DMS53 treated with DMSO at 0.1 percent for 48 hours (cell line): ENCODE data around the gene RNF39.
"Not testable (repeated sequence)": the region's sequence is repeated elsewhere in the genome, so short reads cannot be mapped to it uniquely, and the experiment has no call there.

ENCODE experiments used
- DNase-seq: peaks from one replicate; lab custom pipeline; 2025; ENCODE audit not compliant: unreplicated experiment; lab: John Stamatoyannopoulos, UW

Gene RNF39

DNA sequence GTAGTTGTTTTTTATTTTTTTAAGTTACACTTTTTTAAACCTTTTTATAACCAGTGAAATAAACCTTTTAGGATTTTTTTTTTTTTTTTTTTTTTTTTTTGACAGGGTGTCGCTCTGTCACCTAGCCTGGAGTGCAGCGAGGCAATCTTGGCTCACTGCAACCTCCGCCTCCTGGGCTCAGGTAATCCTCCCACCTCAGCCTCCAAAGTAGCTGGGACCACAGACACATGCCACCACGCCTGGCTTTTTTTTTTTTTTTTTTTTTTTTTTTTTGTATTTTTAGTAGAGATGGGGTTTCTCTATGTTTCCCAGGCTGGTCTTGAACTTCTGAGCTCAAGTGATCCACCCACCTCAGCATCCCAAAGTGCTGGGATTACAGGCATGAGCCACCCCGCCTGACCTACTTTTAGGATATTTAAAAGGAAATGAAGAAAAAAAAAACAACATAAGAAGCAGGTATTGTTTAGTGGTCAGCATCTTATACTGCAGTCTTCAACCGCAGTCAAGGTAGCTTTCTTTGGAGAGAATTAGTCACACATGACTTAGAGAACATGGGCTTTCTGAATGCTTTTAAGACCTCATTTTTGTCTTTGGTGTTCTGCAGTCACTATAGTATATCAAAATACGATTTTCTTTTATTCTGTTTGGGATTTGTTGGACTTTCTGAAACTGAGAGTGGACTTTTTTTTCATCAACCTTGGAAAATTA is 12.9 kb downstream of the RNF39 start:
- DNase-seq: no peak

DNA sequence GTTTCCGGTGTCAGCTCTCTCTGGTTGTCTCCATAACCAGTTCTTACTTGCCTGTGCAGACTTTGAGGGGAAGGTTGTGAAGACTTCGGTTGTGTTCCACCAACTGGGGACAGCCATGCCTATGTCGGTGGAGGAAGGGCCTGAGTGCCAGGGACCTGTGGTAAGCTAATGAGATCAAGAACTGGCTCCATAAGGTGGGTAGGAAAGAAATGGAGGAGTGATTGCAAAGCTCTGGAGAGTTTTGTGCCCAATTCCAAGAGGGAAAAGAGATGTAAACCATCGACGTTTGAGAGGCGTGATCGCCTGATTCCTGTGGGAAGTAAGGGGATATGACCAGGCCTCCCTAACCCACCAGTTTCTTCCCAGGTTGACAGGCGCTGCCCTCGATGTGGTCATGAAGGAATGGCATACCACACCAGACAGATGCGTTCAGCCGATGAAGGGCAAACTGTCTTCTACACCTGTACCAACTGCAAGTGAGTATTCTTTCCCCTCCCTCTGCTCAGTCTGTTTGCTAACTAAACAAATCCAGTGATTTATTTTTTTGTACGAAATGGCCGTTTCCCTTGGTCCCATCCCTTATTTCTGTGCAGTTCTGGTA is 13.6 kb downstream of the RNF39 start:
- no peak for DNase-seq

DNA sequence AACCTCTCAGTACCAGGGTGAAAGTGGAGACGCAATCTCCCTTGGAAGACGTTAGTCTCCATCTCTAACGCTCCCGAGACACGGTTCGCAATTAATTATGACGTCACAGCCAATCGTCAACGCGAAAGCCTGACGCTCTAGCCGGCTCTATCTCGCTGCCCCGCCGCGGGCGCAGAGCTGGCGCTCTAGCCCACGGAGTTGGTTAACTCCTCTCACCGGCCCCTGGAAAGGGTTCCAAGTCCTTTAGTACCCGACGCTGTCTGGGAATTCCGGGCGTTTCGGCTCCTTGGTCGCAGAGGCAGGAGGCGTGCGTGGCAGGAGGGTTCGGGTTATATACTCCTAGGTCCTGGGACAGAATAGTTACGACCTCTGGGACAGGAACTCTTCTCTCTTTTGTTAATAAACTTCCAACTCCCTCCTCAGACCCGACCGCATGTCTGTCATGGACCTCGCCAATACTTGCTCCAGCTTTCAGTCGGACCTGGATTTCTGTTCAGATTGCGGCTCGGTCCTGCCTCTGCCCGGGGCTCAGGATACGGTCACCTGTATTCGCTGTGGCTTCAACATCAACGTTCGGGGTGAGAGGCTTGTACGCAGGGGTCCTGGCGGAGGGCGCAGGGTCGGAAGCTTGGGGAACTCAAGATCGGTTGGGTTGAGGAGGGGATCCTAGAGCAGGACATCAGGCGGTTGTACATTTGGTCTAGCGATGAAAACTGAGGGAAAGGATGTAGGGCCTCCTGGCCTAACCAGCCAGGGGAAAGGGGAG is 14.3 kb downstream of the RNF39 start, which contains the start of gene POLR1H:
Gene POLR1H, plus strand, starts transcription at position 174 of the 766 bp plus-strand sequence. Its CDS starts 260 bp downstream, at position 434.
- DNase-seq: peak; percentile 91

- no peak for DNase-seq
Observed at GRCh38 chr6:30060606-30061091, 14.9 kb downstream of the RNF39 start.

GRCh38 chr6:30055513-30055912 is 20.1 kb downstream of the RNF39 start:
- no peak for DNase-seq

DNA sequence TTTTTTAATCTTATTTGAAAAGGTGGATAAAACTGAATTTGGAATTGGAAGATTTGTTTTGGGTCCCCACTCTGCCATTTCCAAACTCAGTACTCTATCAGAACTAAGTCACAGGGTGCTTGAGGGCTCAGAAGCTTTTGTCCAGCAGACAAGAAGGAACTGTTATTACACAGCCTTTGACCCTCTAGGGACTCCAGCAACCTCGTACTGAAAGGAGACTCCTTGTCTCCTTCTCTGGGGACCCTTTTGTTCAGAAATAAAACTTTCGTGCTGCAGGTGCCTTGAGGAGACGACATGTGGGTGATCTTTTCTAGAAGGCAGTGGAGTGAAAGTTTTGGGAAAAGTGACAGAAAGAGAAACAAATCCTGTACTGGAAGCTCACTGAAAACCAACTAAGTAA is 21.9 kb downstream of the RNF39 start:
- no peak for DNase-seq

DNA sequence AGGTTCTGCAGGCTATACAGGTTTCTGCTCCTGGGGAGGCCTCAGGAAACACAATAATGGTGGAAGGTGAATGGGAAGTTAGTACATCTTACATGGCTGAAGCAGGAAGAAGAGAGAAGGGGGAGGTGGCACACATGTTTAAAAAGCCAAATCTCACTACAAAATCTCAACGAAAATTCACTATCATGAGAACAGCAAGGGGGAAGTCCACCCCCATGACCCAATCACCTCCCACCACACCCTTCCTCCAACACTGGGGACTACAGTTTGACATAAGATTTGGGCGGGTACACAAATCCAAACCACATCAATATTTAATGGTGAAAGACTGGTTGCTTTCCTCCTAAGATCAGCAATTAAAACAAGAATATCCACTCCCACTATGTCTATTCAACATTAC is 28.3 kb downstream of the RNF39 start:
- no peak for DNase-seq

GRCh38 chr6:30044630-30045029 is 30.9 kb downstream of the RNF39 start:
- no peak for DNase-seq

GRCh38 chr6:30043744-30044143 is 31.8 kb downstream of the RNF39 start:
- DNase-seq: no peak

- DNase-seq: no peak
Observed at GRCh38 chr6:30042914-30043313, 32.7 kb downstream of the RNF39 start.

DNA sequence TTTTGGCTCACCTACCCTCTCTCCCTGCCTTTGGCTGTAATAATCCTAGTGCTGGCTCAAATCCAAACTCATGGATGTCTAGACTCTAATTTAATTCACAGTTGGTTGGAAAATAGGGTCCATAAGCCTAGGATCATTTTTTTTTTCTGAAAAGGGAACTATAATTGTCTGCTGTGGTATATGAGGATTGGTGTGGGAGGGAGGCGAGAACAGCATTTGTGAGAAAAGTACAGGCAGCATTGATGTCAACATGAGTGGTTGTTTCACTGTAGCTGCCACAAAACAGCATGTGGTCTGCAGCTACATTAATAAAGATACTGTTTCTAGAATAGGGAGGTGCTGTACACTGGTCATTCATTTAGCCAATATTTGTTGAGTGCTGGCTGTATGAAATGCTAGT is 33.1 kb downstream of the RNF39 start:
- DNase-seq: no peak

GRCh38 chr6:30041821-30042220 is 33.7 kb downstream of the RNF39 start:
- no peak for DNase-seq

DNA sequence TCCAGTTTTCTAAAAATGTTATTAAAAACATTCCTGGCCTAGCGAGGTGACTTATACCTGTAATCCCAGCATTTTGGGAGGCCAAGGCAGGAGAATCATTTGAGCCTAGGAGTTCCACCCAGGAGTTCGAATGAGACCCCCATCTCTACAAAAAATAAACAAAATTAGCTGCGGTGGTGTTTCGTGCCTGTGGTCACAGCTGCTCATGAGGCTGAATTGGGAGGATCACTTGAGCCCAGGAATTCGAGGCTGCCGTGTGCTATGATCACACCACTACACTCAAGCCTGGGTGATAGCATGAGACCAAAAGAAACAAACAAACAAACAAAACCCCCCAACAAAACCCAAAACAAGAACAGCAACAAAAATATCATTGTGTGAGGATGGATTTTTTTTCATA is 34.3 kb downstream of the RNF39 start:
- DNase-seq: no peak

GRCh38 chr6:30037182-30037788 is 38.3 kb downstream of the RNF39 start:
- no peak for DNase-seq

DNA sequence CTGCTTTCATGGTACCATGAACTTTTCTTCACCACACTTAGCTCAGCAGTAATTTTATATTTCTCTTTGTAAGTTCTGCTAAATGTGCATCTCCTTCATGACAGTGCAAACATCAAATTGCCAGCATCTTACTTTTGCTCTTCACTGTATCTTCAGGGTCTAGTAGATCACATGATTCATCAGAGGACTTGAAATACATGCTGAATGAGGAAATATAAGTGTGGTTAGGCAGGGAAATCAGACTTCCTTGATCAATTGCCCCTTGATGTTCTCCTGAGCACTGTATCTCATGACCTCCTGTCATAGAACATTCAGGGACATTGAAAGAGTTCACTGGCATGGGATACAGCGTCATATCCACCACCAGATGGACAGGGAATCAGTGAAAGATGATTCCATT is 39.8 kb downstream of the RNF39 start:
- no peak for DNase-seq

- not testable (repeated sequence) for DNase-seq
Observed at GRCh38 chr6:30033440-30033839, 42.1 kb downstream of the RNF39 start.

GRCh38 chr6:30031381-30031780 is 44.2 kb downstream of the RNF39 start:
- DNase-seq: no peak

DNA sequence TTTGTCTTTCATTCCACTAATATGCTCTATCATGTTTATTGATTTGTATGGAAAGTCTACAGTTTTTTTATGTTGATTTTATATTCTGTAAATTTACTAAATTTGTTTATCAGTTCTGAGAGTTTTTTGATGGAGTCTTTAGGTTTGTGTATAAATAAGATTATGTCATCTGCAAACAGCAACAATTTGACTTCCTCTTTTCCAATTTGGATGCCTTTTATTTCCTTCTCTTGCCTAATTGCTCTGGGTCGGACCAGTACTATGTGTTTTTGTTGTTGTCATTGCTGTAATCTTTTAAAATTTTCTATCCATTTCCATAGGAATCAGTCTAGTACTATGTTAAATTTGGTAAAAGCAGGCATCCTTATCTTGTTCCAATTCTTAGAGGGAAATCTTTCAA is 46.0 kb downstream of the RNF39 start:
- no peak for DNase-seq

DNA sequence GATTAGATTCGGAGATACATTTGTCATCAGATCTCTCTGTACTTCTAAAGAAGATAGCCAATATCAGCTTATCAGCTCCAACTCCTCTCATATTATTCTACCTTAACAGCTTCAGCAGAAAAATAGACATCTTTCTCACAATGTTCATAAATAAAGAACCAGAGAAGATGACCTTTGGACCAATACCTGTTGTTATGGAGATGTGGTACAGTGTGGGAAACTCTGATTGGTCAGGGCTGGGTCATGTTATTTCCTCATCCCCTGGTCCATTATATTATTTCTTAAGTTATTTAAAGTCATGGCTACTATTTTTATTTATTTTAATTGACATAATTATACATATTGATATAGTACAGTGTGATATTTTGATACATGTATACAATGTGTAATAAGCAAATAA is 50.4 kb downstream of the RNF39 start:
- peak; percentile 11 for DNase-seq

GRCh38 chr6:30022712-30023111 is 52.9 kb downstream of the RNF39 start:
- not testable (repeated sequence) for DNase-seq

DNA sequence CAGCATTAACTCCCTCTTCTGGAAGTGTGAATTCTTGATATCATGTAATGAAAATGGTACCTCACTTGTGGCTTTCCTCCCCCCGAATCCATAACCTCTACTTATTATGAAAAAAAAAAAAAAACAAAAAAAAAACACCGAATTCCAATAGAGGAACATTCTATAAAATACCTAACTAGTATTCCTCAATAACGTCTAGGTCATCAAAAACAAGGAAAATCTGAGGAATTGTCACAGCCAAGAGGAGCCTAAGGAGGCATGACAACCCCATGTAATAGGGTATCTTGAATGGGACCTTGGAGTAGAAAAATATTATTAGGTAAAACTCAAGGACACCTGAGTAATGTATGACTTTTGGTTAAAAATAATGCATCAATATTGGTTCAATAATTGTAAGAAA is 53.4 kb downstream of the RNF39 start:
- DNase-seq: no peak
